Measurements from ENCODE around the gene RNF130. TPM values are rescaled to one million over a fixed set of nuclear protein-coding genes. Genes with fewer than 3 reads are reported as not detected.
"Not testable (repeated sequence)": the region's sequence is repeated elsewhere in the genome, so short reads cannot be mapped to it uniquely, and the experiment has no call there.

The RNF130 gene
- total RNA-seq, 1 donor from 2014 or later: 118 TPM

GRCh38 chr5:179959641-179960040 is 111.9 kb downstream of the RNF130 start:
- intact Hi-C loops (cut with DNase I): no loop called here
- ATAC-seq: no peak
- no peak for DNase-seq (ENCODE audit: low spot score)

- DNase-seq (ENCODE audit: low spot score); intact Hi-C loops (cut with DNase I); ATAC-seq: not testable (repeated sequence)
Measured at GRCh38 chr5:179959118-179959517, 112.4 kb downstream of the RNF130 start.

DNA sequence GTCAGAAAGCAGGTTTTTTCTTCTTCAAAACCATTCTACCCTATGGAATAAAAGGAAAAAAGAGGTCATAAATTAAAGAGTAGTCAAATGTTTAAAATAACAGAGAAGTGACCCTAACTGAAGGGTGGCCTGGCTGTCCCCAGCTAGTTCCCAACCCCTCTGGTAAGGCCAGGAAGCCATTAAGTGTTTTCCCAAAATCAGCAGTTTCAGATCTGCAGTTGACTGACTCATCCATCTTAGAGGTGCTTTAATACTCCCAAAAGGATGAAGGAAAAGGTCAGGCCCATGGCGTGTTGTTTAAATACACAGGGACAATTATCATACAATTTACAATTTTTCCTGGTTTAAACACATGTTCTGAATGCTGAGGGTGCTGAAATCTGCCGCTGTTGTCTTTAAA is 115.9 kb downstream of the RNF130 start:
- intact Hi-C loops (cut with DNase I): no loop called here
- DNase-seq (ENCODE audit: low spot score) (no peak), ATAC-seq (no peak)

GRCh38 chr5:179955062-179955461 is 116.5 kb downstream of the RNF130 start:
- intact Hi-C loops (cut with DNase I): no loop called here
- ATAC-seq (no peak), DNase-seq (ENCODE audit: low spot score) (no peak)

- no peak for DNase-seq (ENCODE audit: low spot score)
- intact Hi-C loops (cut with DNase I): no loop called here
- no peak for ATAC-seq
Measured at GRCh38 chr5:179954434-179954833, 117.1 kb downstream of the RNF130 start.

- DNase-seq (ENCODE audit: low spot score) (no peak), ATAC-seq (no peak)
- intact Hi-C loops (cut with DNase I): no loop called here
Measured at GRCh38 chr5:179953987-179954386, 117.6 kb downstream of the RNF130 start.

DNA sequence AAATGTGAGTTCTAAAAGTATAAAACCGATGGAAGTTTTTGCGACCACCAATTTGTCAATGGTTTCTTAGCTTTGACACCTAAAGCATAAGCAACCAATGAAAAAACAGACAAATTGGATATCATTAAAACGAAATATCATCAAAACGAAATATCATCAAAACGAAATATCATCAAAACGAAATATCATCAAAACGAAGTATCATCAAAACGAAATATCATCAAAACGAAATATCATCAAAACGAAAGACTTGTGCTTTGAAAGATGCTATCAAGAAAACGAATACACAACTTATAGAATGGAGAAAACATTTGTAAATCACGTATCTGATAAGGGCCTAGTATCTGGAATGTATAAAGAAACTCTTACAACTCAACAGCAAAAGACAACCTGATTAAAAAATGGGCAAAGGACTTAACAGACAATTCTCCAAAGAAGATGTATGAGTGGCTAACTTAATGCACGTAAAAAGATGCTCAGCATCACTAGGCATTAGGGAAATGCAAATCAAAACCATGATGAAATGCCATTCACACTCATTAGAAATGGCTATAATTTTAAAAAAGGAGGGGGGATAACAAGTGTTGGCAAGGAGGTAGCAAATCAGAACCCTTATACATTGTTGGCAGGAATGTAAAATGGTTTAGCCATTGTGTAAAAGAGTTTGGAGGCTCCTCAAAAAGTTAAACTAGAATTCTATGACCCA is 134.4 kb downstream of the RNF130 start:
- ATAC-seq: no peak
- intact Hi-C loops (cut with DNase I): no loop called here

DNA sequence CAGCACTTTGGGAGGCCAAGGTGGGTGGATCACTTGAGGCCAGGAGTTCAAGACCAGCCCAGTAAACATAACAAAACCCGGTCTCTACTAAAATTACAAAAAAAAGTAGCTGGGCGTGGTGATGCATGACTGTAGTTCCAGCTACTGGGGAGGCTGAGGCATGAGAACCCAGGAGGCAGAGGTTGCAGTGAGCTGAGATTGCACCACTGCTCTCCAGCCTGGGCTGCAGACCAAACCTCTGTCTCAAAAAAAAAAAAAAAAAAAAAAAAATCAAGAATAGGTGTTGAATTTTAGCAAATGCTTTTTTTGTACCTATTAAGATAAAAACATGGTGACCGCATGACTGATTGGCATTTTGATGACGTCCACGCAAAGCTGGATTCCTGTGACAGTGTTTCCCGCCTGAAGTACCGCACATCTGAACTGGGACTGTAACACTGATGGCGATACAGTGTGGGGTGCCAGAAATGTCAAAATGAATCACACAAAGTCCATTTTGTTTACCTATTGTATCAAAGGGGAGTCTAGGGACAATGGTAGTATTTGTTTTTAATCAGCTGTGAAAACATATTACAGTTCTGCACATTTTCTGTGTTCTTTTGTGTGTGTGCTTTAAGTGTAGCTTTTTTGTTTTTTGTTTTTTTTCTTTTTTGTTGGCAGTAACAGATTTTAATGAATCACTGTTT is 140.6 kb downstream of the RNF130 start:
- peak; percentile 87 for ATAC-seq
- no peak for DNase-seq (ENCODE audit: low spot score)
- intact Hi-C loops (cut with DNase I): no loop called here

More for the DNA sequence above, 134.4 kb downstream of the RNF130 start:
- DNase-seq (ENCODE audit: low spot score): no peak

DNA sequence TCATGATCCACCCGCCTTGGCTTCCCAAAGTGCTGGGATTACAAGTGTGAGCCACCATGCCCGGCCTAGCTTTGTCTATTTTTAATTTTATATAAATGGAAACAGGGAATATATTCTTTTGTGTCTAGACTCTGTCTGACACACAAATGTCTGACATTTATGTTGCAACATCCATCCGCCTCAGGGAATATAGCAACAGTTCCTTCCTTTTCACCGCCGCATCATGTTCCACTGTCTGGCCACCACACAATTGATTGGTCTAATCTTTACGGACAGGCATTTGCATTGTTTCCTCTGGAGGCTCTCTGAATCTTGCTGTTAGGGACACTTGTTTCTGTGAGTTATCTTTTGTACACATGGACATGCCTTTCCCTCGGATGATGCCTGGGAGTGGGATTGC is 143.7 kb downstream of the RNF130 start:
- intact Hi-C loops (cut with DNase I): no loop called here
- DNase-seq (ENCODE audit: low spot score): no peak

DNA sequence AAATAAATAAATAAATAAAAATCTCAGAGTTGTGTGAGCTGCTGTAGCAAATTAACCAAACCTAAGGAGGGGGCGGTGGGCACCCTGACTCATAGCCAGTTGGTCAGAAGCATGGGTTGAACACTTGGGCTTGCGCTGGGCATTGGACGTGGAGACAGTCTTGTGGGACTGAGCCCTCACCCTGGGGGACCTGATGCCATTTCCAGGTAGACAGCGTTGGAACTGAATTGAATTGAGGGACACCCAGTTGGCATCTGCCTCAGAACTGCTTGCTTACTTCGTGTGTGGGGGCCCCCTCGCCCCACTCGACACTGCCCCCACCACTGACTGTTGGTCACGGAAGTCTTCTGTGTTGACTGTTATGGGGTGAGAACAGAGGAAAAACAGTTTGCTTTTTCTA is 144.9 kb downstream of the RNF130 start:
- no peak for ATAC-seq
- intact Hi-C loops (cut with DNase I): no loop called here
- DNase-seq (ENCODE audit: low spot score): no peak

More for the DNA sequence above, 143.7 kb downstream of the RNF130 start:
- ATAC-seq: no peak

DNA sequence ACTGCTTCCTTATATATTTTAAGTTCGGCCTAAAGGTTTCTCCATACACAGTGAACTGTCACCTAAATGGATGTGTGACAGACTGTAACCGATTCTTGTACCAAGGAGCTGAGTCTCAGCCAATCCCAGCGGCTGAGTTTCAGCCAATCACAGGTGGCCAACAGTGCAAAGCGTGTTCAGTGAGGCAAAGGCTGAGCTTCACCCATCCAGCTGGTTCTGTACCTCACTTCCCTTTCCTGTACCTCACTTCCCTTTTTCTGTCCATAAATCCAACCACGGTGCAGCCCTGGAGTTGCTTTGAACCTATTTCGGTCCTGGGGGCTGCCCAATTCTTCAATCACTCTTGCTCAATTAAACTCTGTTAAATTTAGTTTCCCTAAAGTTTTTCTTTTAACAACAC is 148.1 kb downstream of the RNF130 start:
- DNase-seq (ENCODE audit: low spot score) (peak; percentile 9), ATAC-seq (no peak)
- intact Hi-C loops (cut with DNase I): no loop called here

DNA sequence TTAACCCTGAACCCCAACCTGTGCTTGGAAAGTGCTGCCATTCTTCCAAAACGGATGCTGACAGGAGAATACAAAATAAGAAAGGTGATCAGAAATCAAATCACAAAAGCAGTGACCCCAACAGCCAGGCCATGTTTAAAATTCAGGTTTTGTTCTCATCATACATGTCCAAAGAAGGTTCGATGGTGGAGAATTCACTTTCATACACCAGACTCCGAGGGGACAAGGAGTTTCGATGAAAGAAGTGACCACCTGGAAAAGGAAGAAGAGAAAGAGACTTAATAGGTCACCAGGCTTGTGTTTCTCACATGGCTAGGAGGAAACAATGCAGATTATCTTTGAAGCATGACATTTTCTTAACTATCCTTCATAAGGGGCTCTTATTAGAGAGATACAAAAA is 151.4 kb downstream of the RNF130 start:
- intact Hi-C loops (cut with DNase I): no loop called here
- no peak for DNase-seq (ENCODE audit: low spot score)

DNA sequence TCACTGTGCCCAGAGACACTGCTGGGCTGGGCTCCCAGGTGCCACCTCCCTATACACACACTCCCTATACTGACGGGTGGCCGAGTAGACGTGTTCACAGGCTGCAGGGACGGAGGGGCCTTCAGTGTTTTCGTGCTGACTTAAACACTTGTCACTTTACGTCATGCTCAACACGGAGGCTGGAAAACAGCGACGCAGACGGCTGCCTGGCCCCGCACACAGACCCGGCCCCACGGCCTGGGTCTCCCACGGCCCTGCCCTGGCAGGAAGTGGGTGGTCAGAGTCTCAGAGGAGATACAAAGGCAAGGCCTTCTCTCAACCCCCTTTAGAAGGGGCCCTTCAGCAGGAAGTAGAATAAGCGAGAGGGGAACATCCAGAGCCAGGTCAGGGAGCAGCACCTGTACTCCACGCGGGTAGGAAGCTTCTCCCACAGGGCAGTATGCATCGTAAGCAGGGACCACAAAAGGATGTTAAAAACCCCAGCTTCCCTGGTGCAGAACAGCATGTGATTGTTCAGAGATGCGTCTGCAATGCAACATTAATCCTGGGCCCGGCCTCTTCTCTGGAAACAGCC is 152.0 kb downstream of the RNF130 start:
- DNase-seq (ENCODE audit: low spot score) (peak; percentile 48), ATAC-seq (no peak)
- intact Hi-C loops (cut with DNase I): no loop called here

More for the DNA sequence above, 151.4 kb downstream of the RNF130 start:
- no peak for ATAC-seq

GRCh38 chr5:179918742-179919486 is 152.6 kb downstream of the RNF130 start:
- intact Hi-C loops (cut with DNase I): no loop called here
- ATAC-seq (no peak), DNase-seq (ENCODE audit: low spot score) (peak; percentile 15)

- ATAC-seq (no peak), DNase-seq (ENCODE audit: low spot score) (peak; percentile 38)
- intact Hi-C loops (cut with DNase I): no loop called here
Measured at GRCh38 chr5:179916523-179916922, 155.0 kb downstream of the RNF130 start.

DNA sequence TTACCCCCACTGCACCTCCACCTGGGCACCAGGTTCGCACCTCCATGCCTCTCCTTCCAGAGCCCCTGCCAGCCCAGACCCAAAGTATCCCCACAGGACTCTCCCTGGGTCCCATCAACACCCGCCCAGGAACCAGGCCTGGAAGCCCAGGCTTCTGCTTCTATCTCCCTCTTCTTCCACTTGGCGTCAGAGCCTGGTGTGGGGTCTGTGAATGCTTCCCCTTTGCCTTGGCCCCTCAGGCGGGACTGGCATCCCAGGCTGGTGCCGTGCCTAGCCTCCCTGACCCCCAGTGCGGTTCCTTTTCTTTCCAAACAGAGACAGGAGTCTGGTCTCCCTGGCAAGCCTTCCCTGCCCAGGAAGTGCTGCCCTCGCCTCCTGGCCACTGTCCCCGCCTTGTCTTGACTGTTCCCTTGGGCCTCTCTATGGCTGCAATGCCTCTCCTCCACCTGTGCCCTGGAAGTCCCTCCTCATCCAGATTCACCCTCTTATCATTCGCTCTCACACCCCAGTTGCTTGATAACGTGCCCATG is 156.1 kb downstream of the RNF130 start:
- no peak for DNase-seq (ENCODE audit: low spot score)
- ATAC-seq: no peak
- intact Hi-C loops (cut with DNase I): no loop called here

GRCh38 chr5:179914032-179914755 is 157.4 kb downstream of the RNF130 start:
- intact Hi-C loops (cut with DNase I): no loop called here
- peak; percentile 81 for ATAC-seq

DNA sequence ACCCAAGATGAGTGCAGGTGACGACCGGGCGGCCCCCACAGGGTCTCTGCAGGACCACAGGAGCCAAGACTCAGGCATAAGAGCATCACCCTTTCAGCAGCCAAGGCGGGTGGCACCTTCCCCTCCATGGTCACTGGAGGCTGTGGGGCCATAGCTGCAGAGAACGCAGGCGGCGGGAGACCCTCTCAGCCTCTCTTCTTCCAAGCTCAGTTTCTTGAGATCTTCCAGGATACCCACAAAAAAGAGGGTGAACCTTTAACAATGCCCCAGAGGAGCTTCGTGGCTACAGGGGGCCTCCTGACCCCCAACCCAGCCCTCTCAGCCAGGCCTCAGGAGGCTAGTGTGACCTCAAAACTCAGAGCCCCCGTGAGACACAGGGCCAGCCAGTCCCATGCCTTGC is 158.1 kb downstream of the RNF130 start:
- peak; percentile 23 for DNase-seq (ENCODE audit: low spot score)
- ATAC-seq: no peak
- intact Hi-C loops (cut with DNase I): no loop called here

More at GRCh38 chr5:179914032-179914755, 157.4 kb downstream of the RNF130 start:
- DNase-seq (ENCODE audit: low spot score): peak; percentile 25

DNA sequence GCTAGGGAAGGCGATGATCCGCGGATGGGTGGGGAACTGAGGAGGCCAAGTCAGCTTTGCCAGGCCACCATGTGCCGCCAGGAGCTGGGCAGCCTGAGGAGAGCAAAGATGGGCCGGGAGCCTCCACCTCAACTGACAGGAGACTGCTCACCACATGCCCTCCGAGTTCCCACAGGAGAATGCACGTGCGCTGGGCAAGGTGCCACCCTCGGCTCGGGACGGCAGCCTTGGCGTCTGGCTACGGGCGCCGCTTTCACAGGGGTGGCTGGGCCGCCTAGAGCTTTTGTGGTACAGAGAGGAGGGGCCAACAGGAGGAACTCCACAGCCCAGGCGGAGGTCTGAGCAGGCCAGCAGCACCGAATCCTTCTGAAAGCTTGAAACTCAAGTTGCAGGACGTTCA is 158.6 kb downstream of the RNF130 start:
- intact Hi-C loops (cut with DNase I): no loop called here
- DNase-seq (ENCODE audit: low spot score) (peak; percentile 58), ATAC-seq (no peak)

Data from sciatic nerve (tissue), 2 donors.